ENCODE results near the gene SMIM8.

SMIM8 gene

GRCh38 chr6:87334683-87335082 is 12.3 kb downstream of the SMIM8 start:
- Histone ChIP-seq H3K79me2 (ENCODE audit: insufficient read depth, low read length) (peaks cover 11% of the 10 kb centered on the region), H3K9ac (ENCODE audit: low read depth, low read length) (no peak overlapping the region), H3K4me3 (ENCODE audit: low read depth in 1 of 2, low read length in 2 of 2) (no peak overlapping the region), H2AFZ (ENCODE audit: low read depth, low read length) (no peak overlapping the region), H3K27me3 (ENCODE audit: insufficient read depth, low read length, poor library complexity) (no peaks in the 10 kb centered on the region), H3K4me2 (ENCODE audit: insufficient read depth, low read length) (no peak overlapping the region), H3K27ac (ENCODE audit: low read length) (no peak overlapping the region), H3K4me1 (ENCODE audit: insufficient read depth, low read length) (peaks cover 8% of the 10 kb centered on the region), H3K36me3 (ENCODE audit: insufficient read depth, low read length) (no peaks in the 10 kb centered on the region), H4K20me1 (ENCODE audit: insufficient read depth, low read length) (peaks cover 2% of the 10 kb centered on the region; the same call in 1 of the 2 replicates), H3K9me3 (ENCODE audit: insufficient read depth, low read length, severe bottlenecking) (peaks cover 2% of the 10 kb centered on the region)
- ATAC-seq (ENCODE audit: insufficient read depth, low read depth) (no peak), DNase-seq (no peak)
- TF ChIP-seq EZH2 (IDR thresholded peaks at IDR 0.05; ENCODE audit: borderline replicate concordance, low read depth, low read length, severe bottlenecking), result no peak
- no peak for TF ChIP-seq CTCF (IDR thresholded peaks at IDR 0.05; ENCODE audit: borderline replicate concordance, extremely low read depth, low read length, poor library complexity, severe bottlenecking)

DNA sequence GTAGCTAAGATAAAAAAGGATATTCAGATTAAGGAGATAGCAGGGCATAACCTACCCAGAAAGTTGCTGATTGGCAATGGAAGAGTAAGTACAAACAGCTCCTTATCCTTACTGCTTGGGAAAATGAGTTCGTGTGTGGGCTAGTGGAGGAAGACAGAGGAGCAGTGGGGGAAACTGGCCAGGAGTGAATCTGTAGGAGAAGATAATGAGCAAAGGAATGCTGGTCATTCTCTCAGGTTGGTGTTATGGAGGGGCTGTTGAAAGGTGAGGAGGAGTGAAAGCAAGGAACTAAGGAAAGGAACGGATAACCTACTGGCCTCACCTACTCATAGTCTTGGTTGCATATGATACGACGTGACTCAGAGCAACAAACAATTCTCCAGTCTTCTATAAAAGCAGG is 14.0 kb downstream of the SMIM8 start:
- TF ChIP-seq CTCF (IDR thresholded peaks at IDR 0.05; ENCODE audit: borderline replicate concordance, extremely low read depth, low read length, poor library complexity, severe bottlenecking) (no peak), EZH2 (IDR thresholded peaks at IDR 0.05; ENCODE audit: borderline replicate concordance, low read depth, low read length, severe bottlenecking) (no peak)
- peaks cover 8% of the 10 kb centered on the region for H3K79me2 ChIP-seq (ENCODE audit: insufficient read depth, low read length)
- no peak for ATAC-seq (ENCODE audit: insufficient read depth, low read depth)
- no peaks in the 10 kb centered on the region for H3K36me3 ChIP-seq (ENCODE audit: insufficient read depth, low read length)
- H3K9ac ChIP-seq (ENCODE audit: low read depth, low read length), result no peak overlapping the region
- DNase-seq, result no peak
- H3K4me1 ChIP-seq (ENCODE audit: insufficient read depth, low read length), result peaks cover 8% of the 10 kb centered on the region
- peaks cover 2% of the 10 kb centered on the region for H3K9me3 ChIP-seq (ENCODE audit: insufficient read depth, low read length, severe bottlenecking)
- H3K27me3 ChIP-seq (ENCODE audit: insufficient read depth, low read length, poor library complexity), result no peaks in the 10 kb centered on the region
- no peak overlapping the region for H2AFZ ChIP-seq (ENCODE audit: low read depth, low read length)
- no peak overlapping the region for H3K27ac ChIP-seq (ENCODE audit: low read length)
- H3K4me3 ChIP-seq (ENCODE audit: low read depth in 1 of 2, low read length in 2 of 2), result no peak overlapping the region
- no peak overlapping the region for H3K4me2 ChIP-seq (ENCODE audit: insufficient read depth, low read length)
- peaks cover 2% of the 10 kb centered on the region; the same call in 1 of the 2 replicates for H4K20me1 ChIP-seq (ENCODE audit: insufficient read depth, low read length)

- TF ChIP-seq CTCF (IDR thresholded peaks at IDR 0.05; ENCODE audit: borderline replicate concordance, extremely low read depth, low read length, poor library complexity, severe bottlenecking) (no peak), EZH2 (IDR thresholded peaks at IDR 0.05; ENCODE audit: borderline replicate concordance, low read depth, low read length, severe bottlenecking) (no peak)
- ATAC-seq (ENCODE audit: insufficient read depth, low read depth), result no peak
- no peak overlapping the region for H3K4me3 ChIP-seq (ENCODE audit: low read depth in 1 of 2, low read length in 2 of 2)
Observed at GRCh38 chr6:87340230-87340629, 17.8 kb downstream of the SMIM8 start.

More at GRCh38 chr6:87340230-87340629, 17.8 kb downstream of the SMIM8 start:
- Histone ChIP-seq H2AFZ (ENCODE audit: low read depth, low read length) (no peak overlapping the region), H4K20me1 (ENCODE audit: insufficient read depth, low read length) (peaks cover 2% of the 10 kb centered on the region; the same call in 1 of the 2 replicates), H3K9me3 (ENCODE audit: insufficient read depth, low read length, severe bottlenecking) (no peaks in the 10 kb centered on the region), H3K27me3 (ENCODE audit: insufficient read depth, low read length, poor library complexity) (no peaks in the 10 kb centered on the region), H3K4me1 (ENCODE audit: insufficient read depth, low read length) (no peaks in the 10 kb centered on the region), H3K27ac (ENCODE audit: low read length) (no peak overlapping the region), H3K79me2 (ENCODE audit: insufficient read depth, low read length) (peaks cover 3% of the 10 kb centered on the region; the same call in 1 of the 2 replicates), H3K9ac (ENCODE audit: low read depth, low read length) (no peak overlapping the region), H3K36me3 (ENCODE audit: insufficient read depth, low read length) (peaks cover 7% of the 10 kb centered on the region; the same call in 1 of the 2 replicates), H3K4me2 (ENCODE audit: insufficient read depth, low read length) (no peak overlapping the region)
- DNase-seq, result no peak
